DND-41 (cell line): ENCODE results near the gene TRIP13.

ENCODE experiments used
- EZH2 ChIP-seq: IDR thresholded peaks from 3 replicates; pipeline ENCODE4 v1.6.1; 2012; ENCODE audit warnings: borderline replicate concordance, low read depth, mild to moderate bottlenecking, moderate library complexity, low read length, inconsistent platforms; ENCODE audit not compliant: severe bottlenecking
- TF ChIP-seq, protein P1 (sequence below): IDR thresholded peaks from 2 replicates; pipeline ENCODE4 v1.5.1; 2012; ENCODE audit warnings: borderline replicate concordance, low read length, moderate library complexity, mild to moderate bottlenecking; ENCODE audit not compliant: poor library complexity, severe bottlenecking; ENCODE audit errors: extremely low read depth

- no peak for TF ChIP-seq EZH2
- TF ChIP-seq, protein P1, sequence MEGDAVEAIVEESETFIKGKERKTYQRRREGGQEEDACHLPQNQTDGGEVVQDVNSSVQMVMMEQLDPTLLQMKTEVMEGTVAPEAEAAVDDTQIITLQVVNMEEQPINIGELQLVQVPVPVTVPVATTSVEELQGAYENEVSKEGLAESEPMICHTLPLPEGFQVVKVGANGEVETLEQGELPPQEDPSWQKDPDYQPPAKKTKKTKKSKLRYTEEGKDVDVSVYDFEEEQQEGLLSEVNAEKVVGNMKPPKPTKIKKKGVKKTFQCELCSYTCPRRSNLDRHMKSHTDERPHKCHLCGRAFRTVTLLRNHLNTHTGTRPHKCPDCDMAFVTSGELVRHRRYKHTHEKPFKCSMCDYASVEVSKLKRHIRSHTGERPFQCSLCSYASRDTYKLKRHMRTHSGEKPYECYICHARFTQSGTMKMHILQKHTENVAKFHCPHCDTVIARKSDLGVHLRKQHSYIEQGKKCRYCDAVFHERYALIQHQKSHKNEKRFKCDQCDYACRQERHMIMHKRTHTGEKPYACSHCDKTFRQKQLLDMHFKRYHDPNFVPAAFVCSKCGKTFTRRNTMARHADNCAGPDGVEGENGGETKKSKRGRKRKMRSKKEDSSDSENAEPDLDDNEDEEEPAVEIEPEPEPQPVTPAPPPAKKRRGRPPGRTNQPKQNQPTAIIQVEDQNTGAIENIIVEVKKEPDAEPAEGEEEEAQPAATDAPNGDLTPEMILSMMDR: no peak
Observed at GRCh38 chr5:893711-894110, 1.0 kb downstream of the TRIP13 start.
